Fibroblast of the aortic adventitia (primary cell): ENCODE measurements around the gene SCNN1A. TPM values are rescaled to one million over a fixed set of nuclear protein-coding genes. Genes with fewer than 3 reads are reported as not detected.

ENCODE experiments used
- DNase-seq: peaks from one replicate; pipeline ENCODE4 v3.0.0-alpha.2; 2010; ENCODE audit warnings: low read depth
- H3K4me3 ChIP-seq: 2 replicates; pipeline ENCODE4 v1.5.1; 2011; ENCODE audit warnings: low read depth, mild to moderate bottlenecking, control low read depth, low read length, moderate library complexity
- CTCF ChIP-seq: IDR thresholded peaks from 2 replicates; pipeline ENCODE4 v1.5.1; 2011; ENCODE audit warnings: mild to moderate bottlenecking, low read length, control low read depth, inconsistent platforms; ENCODE audit not compliant: insufficient read depth
- total RNA-seq: library from RNA; depleted of rRNA; stranded (reverse); fragments of >200 nt; gene quantifications from 2 replicates; pipeline ENCODE4 v1.2.3, GENCODE V29; 2012; ENCODE audit warnings: low replicate concordance

SCNN1A gene
- total RNA-seq, 1 donor, result under 0.01 TPM

- no peak for TF ChIP-seq CTCF
- DNase-seq, result no peak
- H3K4me3 ChIP-seq, result no peak overlapping the region
Observed at GRCh38 chr12:6321905-6322304, 53.5 kb downstream of the SCNN1A start.

- no peak for DNase-seq
- no peak overlapping the region for H3K4me3 ChIP-seq
- TF ChIP-seq CTCF, result no peak
Observed at GRCh38 chr12:6319446-6319845, 55.9 kb downstream of the SCNN1A start.

GRCh38 chr12:6318440-6318879 is 56.9 kb downstream of the SCNN1A start:
- no peak for DNase-seq
- no peak overlapping the region for H3K4me3 ChIP-seq
- TF ChIP-seq CTCF, result no peak

GRCh38 chr12:6317693-6318439 is 57.5 kb downstream of the SCNN1A start:
- no peak for TF ChIP-seq CTCF
- no peak overlapping the region for H3K4me3 ChIP-seq
- DNase-seq, result no peak

GRCh38 chr12:6316921-6317692 is 58.3 kb downstream of the SCNN1A start:
- no peak overlapping the region for H3K4me3 ChIP-seq
- peak; percentile 18 for DNase-seq
- TF ChIP-seq CTCF, result no peak

- no peak overlapping the region for H3K4me3 ChIP-seq
- TF ChIP-seq CTCF, result no peak
- DNase-seq, result no peak
Observed at GRCh38 chr12:6315704-6316597, 59.4 kb downstream of the SCNN1A start.
